ENCODE measurements around the gene GNA15.

Gene GNA15

GRCh38 chr19:3102239-3103140 is 33.3 kb upstream of the GNA15 start:
- no peak for TF ChIP-seq CTCF (IDR thresholded peaks at IDR 0.05)

GRCh38 chr19:3104708-3104983 is 31.2 kb upstream of the GNA15 start:
- TF ChIP-seq CTCF (IDR thresholded peaks at IDR 0.05): no peak

GRCh38 chr19:3105641-3106508 is 30.0 kb upstream of the GNA15 start:
- TF ChIP-seq CTCF (IDR thresholded peaks at IDR 0.05): no peak

- TF ChIP-seq CTCF (IDR thresholded peaks at IDR 0.05): no peak
These were observed 29.2 kb upstream of the GNA15 start for GRCh38 chr19:3106509-3107141.

GRCh38 chr19:3107658-3108057 is 28.2 kb upstream of the GNA15 start:
- no peak for TF ChIP-seq CTCF (IDR thresholded peaks at IDR 0.05)

GRCh38 chr19:3108775-3109174 is 27.1 kb upstream of the GNA15 start:
- TF ChIP-seq CTCF (IDR thresholded peaks at IDR 0.05): peak; percentile 97

- TF ChIP-seq CTCF (IDR thresholded peaks at IDR 0.05): no peak
These were observed 26.3 kb upstream of the GNA15 start for GRCh38 chr19:3109491-3109890.
